NCI-H2196 treated with DMSO at 0.1 percent for 48 hours (cell line): ENCODE measurements around the gene FIBCD1.

ENCODE experiments used
- DNase-seq: peaks from one replicate; lab custom pipeline; 2025; ENCODE audit not compliant: unreplicated experiment; lab: John Stamatoyannopoulos, UW

FIBCD1 gene

GRCh38 chr9:130937146-130938076 is 1.6 kb downstream of the FIBCD1 start:
- no peak for DNase-seq

DNA sequence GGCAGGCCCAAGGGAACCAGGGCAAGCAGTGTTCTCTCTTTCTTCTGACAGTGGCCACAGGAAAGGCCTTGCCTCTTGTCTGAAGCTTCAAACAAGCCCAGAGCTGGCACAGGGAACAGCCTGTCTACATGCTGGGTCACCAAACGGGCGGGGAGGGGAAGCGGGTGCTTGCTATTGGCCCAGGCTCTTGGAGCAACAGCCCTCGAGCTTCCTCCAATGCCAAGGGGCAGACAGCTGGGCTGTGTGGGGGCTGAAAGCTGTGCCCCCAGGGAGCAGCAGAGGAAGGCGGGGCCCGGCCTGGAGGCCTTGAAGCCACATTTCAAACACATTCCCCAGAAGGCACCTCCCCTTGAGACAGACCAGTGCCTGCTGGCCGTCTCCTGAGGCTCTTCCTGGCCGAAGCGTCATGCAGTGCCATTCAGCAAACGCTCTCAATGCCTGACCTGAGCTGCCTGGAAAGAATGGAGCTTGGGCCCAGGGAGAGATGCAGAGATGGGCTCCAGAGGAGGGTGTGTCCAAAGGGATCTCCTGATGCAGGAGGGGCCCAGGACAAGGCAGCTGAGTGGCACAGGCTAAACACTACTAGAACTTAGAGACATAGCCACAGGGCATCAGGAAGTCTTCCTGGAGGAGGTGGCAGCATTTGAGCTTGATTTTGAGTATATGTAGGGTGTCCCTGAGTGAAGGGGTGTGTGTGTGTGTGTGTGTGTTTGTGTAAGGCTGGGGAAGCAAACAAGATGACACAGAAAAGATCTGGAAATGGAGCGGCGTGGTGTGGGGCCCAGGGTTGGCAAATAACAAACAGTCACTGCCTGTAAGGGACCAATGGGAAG is 2.5 kb downstream of the FIBCD1 start:
- DNase-seq, result no peak

DNA sequence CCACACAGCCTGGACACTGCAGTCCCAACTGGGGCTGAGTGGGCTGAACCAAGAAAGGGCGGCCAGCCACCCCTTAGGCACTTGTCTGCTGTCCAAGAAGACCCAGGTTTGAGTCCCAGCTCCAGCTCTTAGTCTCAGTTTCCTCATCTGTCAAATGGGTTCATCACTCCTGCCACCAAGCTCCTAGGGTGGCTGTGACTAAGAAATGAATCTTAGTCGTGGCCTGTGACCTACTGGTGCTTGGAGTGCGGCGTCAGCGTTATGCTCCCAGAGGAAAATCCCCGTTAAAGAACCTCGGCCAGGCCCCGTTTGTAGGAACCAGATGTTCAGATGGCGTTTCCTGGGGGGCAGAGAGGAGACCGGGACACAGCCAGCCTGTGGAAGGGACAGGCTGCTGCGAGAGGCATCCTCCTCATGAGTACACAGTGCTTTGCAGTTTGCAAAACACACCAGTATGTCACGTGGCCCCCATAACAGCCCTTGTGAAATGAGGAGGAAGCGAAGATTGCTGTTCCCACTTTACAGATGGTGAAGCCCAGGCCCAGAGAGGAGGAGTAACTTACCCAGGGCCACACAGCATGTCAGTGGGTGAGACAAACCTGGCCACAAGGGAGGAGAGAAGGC is 3.3 kb downstream of the FIBCD1 start:
- DNase-seq, result no peak

DNA sequence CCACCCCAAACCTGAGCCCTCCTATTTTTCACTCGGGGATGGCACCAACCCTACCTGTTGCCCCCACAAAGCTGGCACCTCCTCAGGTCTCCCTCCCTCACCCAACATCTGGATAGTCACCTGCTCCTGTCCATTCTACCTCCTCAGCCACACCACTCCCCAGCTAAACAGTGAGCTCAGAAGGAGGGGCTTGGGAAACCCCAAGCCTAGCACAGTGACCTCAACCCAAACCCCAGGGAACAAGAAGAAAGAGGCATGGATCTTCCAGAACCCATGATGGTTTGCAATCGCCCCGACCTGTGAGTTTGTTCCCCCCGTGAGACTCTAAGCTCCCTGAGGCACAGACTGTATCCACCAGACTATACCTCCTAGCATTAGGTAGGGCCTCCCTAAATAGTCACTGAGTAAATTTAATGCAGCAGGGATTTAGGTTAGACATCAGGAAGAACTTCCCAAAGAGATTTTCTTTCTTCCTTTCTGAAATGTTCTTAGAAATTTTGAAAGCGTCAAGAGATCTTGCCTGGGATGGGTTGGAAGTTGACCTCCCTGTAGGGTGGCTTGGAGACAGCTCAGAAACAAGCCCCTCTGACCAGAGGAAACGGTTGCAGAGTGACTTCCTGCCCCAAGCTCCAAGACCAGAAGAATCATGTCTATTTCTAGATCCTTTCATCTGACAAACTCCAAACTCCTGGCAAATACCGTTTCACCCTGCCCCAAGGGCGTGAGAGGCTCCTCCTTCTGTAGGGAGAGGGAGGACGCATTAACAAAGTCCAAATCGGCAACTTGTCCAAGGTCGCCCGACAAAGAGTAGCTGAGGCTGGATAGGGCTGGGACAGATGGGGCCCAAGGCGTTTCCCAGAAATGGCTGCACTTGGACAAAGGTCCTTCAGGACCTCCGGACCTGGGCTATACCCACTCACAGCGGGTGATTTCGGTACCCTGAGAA is 4.1 kb downstream of the FIBCD1 start:
- DNase-seq, result no peak

DNA sequence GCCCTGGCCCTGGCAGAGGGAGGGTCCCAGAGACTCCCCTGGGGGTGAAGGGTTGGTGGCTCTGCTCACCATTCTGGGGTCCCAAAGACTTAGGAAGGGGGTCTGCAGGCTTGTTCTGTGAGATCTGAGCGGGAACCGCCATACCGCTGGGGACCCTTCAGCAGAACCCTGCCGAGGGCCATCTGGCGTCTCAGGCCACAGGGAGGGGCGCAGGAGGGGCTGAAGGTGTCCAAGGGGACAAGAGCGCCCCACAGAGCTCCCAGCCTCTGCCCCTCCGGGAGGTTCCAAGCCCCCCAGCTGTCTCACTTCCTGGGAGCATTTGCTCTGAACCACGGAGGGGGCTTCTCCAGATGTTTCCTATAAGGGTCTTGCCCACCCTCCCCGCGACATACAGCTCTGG is 4.8 kb downstream of the FIBCD1 start:
- DNase-seq, result no peak

GRCh38 chr9:130933114-130934046 is 5.7 kb downstream of the FIBCD1 start:
- no peak for DNase-seq

GRCh38 chr9:130932255-130933079 is 6.6 kb downstream of the FIBCD1 start:
- DNase-seq, result no peak

DNA sequence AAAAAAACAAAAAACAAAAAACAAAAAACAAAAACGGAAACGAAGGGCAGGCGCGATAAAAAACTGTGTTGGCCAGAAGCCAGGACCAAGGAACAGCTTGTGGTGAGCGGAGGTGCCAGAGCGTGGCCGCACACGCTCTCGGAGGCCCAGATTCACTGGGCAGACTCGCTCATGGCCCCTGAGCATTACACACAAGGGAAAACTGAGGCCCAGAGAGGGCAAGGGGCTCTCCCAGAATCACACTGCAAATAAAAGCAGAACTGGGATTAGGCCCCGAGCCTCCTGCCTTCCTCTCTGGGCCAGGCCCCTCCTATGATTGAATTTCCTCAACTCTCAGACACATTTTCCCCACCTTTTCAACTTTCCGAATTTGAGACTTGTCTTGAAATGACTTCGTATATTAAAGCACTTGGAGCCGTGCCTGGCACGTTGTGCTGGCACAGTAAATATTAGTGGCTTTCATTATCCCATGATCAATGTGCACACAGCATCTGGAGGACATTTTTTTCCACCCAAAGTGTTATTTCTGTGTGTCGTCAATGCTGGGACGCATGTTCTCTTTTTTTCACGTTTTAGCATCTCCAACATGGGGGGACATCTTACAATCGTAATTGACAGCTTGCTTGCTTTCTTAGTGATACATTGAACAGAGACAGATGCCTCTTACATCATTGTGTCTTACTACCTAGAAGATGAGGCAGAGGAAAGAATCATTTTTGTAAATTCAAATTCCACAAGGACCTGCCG is 7.4 kb downstream of the FIBCD1 start:
- DNase-seq, result no peak

GRCh38 chr9:130930804-130931349 is 8.2 kb downstream of the FIBCD1 start:
- no peak for DNase-seq

GRCh38 chr9:130930132-130930803 is 8.8 kb downstream of the FIBCD1 start:
- DNase-seq, result no peak

- DNase-seq, result no peak
These were observed 9.4 kb downstream of the FIBCD1 start for GRCh38 chr9:130929571-130930038.

DNA sequence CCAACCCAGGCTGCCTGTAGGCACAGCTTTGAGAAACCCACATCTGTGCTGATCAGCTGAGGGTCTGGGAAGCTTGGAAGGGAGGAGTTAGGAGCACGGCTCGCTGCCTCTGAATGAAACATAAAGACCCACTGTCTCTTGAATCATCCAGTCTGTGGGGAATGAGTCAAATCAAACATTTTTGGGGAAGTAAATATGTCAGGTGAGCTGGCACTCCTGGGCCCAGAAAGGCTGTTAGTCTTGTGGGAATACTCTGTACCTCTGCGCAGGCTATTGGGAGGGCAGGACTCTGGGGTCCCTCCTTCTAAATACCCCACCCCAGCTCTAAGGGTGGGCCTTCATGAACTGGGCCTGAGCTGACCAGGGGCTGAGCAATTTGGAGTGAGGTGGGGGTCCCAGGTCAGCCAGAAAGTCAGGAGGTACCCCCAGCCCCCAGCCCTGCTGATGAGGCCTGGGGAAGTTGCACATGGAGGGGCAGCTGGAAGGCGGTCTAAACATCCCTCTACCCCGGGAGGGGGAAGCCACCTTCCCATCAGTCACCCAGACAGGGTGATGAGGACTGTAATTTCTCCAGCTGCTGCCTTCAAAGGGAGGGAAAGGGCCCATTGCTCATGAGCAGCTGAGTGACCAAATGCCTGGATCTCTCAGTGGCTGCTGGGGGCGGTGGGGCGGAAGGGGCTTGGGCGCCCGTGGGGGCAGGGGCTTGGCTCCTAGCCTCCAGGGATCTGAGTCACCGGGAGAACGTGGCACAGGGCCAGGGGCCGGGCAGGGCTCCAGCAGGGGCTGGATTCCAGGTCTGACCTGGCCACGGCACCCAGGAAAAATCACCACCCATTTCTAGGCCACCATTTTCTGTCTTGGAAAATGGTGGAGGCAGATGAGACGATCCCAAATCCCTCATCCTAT is 10.8 kb downstream of the FIBCD1 start:
- DNase-seq, result peak; percentile 36

GRCh38 chr9:130927338-130927737 is 11.7 kb downstream of the FIBCD1 start:
- DNase-seq, result no peak

DNA sequence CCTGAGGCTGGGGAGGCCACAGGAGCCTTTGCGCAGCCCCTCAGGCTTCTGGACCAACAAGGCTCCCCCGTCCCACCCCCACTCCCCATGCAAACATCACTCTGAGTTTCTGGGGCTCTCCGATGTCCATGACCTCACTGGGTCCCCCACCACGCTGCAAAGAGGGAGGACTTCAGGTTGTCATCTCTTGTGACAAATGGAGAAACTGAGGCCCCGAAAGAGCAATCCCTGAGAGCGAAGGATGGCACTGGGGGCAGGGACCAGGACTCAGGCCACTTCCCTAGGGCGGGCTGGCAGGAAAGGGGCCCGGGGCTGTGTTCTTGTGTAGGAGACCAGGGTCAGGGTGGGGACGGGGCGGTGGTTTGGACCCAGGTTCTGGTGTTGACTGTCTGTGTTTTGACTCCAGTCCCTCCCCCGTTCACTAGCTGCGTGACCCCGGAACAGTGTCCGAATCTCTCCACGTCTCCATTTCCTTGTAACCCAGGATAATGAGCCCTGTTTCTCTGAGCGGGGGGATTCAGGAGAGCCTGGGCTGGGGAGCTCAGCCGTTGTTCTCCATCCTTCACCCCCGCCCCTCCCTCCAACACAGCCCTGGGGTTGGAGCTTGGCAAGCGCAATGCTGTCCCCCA is 13.9 kb downstream of the FIBCD1 start:
- no peak for DNase-seq

DNA sequence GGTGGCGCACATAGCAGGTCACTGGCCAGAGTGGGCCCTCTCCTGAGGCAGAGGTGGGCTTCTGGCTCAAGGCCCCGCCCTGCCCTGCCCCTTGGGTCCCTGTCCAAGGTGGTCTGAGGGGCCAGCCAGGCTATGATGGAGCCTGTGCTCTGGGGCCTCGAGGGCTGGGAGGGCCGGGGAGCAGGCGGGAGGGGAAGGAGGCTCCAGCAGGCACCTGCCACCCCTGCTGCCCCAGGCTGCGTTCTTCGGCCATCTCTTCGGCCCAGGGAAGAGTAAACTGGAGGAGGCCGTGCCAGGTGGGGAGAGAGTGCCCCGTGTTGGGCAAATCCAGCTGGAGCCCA is 14.6 kb downstream of the FIBCD1 start:
- DNase-seq, result no peak
